IMR-90 (cell line): Measurements from ENCODE around the gene DDX10. TPM values are rescaled to one million over a fixed set of nuclear protein-coding genes. Genes with fewer than 3 reads are reported as not detected.

Source experiments
- ATAC-seq: fragments of 200-7000 bp; cut with Tn5 transposase; 2 replicates; pipeline ENCODE4 v1.9.1; 2020; ENCODE audit warnings: low read depth, mild to moderate bottlenecking, moderate library complexity
- BruUV-seq: library from RNA; stranded (reverse); fragments of 400-500 nt; replicated peaks from 2 replicates; lab custom pipeline; 2021; lab: Mats Ljungman, UMichigan
- CTCF ChIA-PET: fragments of 300-600 bp; formaldehyde crosslinking; extraction: SDS; loops from one replicate; lab custom pipeline; 2021; ENCODE audit warnings: antibody characterized with exemption; lab: Yijun Ruan, JAX
- POLR2A ChIA-PET: fragments of 300-600 bp; sonication (Branson Sonifier 250); formaldehyde crosslinking; loops from one replicate; lab custom pipeline; 2022; ENCODE audit warnings: antibody characterized with exemption; ENCODE audit not compliant: unreplicated experiment; lab: Charles Lee
- DNase-seq: peaks from one replicate; pipeline ENCODE4 v3.0.0; 2013
- H2AFZ ChIP-seq: replicated peaks from 2 replicates; pipeline ENCODE3; 2013; ENCODE audit warnings: low read length, mild to moderate bottlenecking; ENCODE audit not compliant: poor library complexity
- H2AK5ac ChIP-seq: 2 replicates; pipeline ENCODE4 v1.6.1; 2013; ENCODE audit warnings: low read depth, low read length, inconsistent platforms
- H2AK9ac ChIP-seq: replicated peaks from 2 replicates; pipeline ENCODE3; 2013; ENCODE audit warnings: mild to moderate bottlenecking, low read depth, low read length, moderate library complexity; ENCODE audit not compliant: poor library complexity
- H2BK120ac ChIP-seq: 2 replicates; pipeline ENCODE4 v1.6.1; 2013; ENCODE audit warnings: low read depth, low read length, inconsistent platforms
- H2BK15ac ChIP-seq: 3 replicates; pipeline ENCODE4 v1.6.1; 2013; ENCODE audit warnings: low read depth, low read length, inconsistent platforms
- H2BK20ac ChIP-seq: 2 replicates; pipeline ENCODE4 v1.6.1; 2013; ENCODE audit warnings: low read depth, mild to moderate bottlenecking, inconsistent platforms, low read length, moderate library complexity
- H2BK5ac ChIP-seq: 2 replicates; pipeline ENCODE4 v1.6.1; 2013; ENCODE audit warnings: mild to moderate bottlenecking, low read depth, low read length, inconsistent platforms; ENCODE audit not compliant: poor library complexity, severe bottlenecking
- H3K14ac ChIP-seq: replicated peaks from 2 replicates; pipeline ENCODE4 v1.6.1; 2013; ENCODE audit warnings: low read depth, low read length, inconsistent platforms
- H3K18ac ChIP-seq: 2 replicates; pipeline ENCODE4 v1.6.1; 2013; ENCODE audit warnings: low read depth, low read length, control low read depth
- H3K23ac ChIP-seq: 2 replicates; pipeline ENCODE4 v1.6.1; 2013; ENCODE audit warnings: low read depth, low read length, inconsistent platforms
- H3K27ac ChIP-seq: 2 replicates; pipeline ENCODE4 v1.5.1; 2013; ENCODE audit warnings: mild to moderate bottlenecking, control low read depth, low read length; ENCODE audit not compliant: insufficient read depth
- H3K27me3 ChIP-seq: 2 replicates; pipeline ENCODE4 v1.6.1; 2013; ENCODE audit warnings: low read length; ENCODE audit not compliant: control insufficient read depth, insufficient read depth
- H3K36me3 ChIP-seq: 2 replicates; pipeline ENCODE4 v1.6.1; 2013; ENCODE audit warnings: low read length, mixed read lengths; ENCODE audit not compliant: control insufficient read depth, insufficient read depth
- H3K4ac ChIP-seq: 2 replicates; pipeline ENCODE4 v1.6.1; 2013; ENCODE audit warnings: low read depth, low read length, inconsistent platforms
- H3K4me1 ChIP-seq: 2 replicates; pipeline ENCODE4 v1.6.1; 2013; ENCODE audit warnings: low read length, mixed read lengths; ENCODE audit not compliant: control insufficient read depth, insufficient read depth
- H3K4me2 ChIP-seq: 2 replicates; pipeline ENCODE4 v1.6.1; 2013; ENCODE audit warnings: low read depth, mild to moderate bottlenecking, control low read depth, low read length, moderate library complexity
- H3K4me3 ChIP-seq: 2 replicates; pipeline ENCODE4 v1.5.1; 2013; ENCODE audit warnings: low read depth, mild to moderate bottlenecking, control low read depth, low read length, moderate library complexity; ENCODE audit not compliant: insufficient read depth
- H3K56ac ChIP-seq: 2 replicates; pipeline ENCODE4 v1.6.1; 2013; ENCODE audit warnings: low read length, inconsistent platforms; ENCODE audit not compliant: insufficient read depth; ENCODE audit errors: extremely low read depth
- H3K79me1 ChIP-seq, 2 experiments: 2 replicates each; pipeline ENCODE4 v1.6.1; 2013; ENCODE audit warnings: low read length in 2 of 2, inconsistent platforms in 1 of 2, low read depth in 1 of 2
- H3K9ac ChIP-seq: 2 replicates; pipeline ENCODE4 v1.6.1; 2013; ENCODE audit warnings: low read depth, low read length, control low read depth
- H3K9me1 ChIP-seq: 2 replicates; pipeline ENCODE4 v1.6.1; 2013; ENCODE audit warnings: low read length, inconsistent platforms; ENCODE audit not compliant: insufficient read depth
- H3K9me3 ChIP-seq: 2 replicates; pipeline ENCODE4 v1.6.1; 2013; ENCODE audit warnings: low read length; ENCODE audit not compliant: control insufficient read depth, insufficient read depth
- H4K20me1 ChIP-seq: 2 replicates; pipeline ENCODE4 v1.6.1; 2013; ENCODE audit warnings: low read length, inconsistent platforms; ENCODE audit not compliant: insufficient read depth
- H4K5ac ChIP-seq: 2 replicates; pipeline ENCODE4 v1.6.1; 2013; ENCODE audit warnings: mild to moderate bottlenecking, low read depth, low read length, control low read depth
- H4K8ac ChIP-seq, 2 experiments: 2 replicates each; pipeline ENCODE4 v1.6.1; 2013; ENCODE audit warnings: low read depth in 2 of 2, low read length in 2 of 2, control low read depth in 1 of 2, inconsistent platforms in 1 of 2
- H4K91ac ChIP-seq: 2 replicates; pipeline ENCODE4 v1.6.1; 2013; ENCODE audit warnings: low read depth, low read length, inconsistent platforms; ENCODE audit not compliant: insufficient read depth
- BHLHE40 ChIP-seq: fragments of 150-350 bp; IDR thresholded peaks from 2 replicates; pipeline ENCODE4 v1.6.1; 2016; ENCODE audit warnings: mild to moderate bottlenecking, low read depth, low read length
- CEBPB ChIP-seq: IDR thresholded peaks from 2 replicates; pipeline ENCODE4 v1.6.1; 2012; ENCODE audit warnings: low read depth, low read length, improper control_type of control experiment
- CHD1 ChIP-seq: IDR thresholded peaks from 2 replicates; pipeline ENCODE4 v1.6.1; 2012; ENCODE audit warnings: low read depth, low read length, improper control_type of control experiment
- ELK1 ChIP-seq: fragments of 150-350 bp; IDR thresholded peaks from 2 replicates; pipeline ENCODE4 v1.6.1; 2016; ENCODE audit warnings: low read depth, mild to moderate bottlenecking, low read length, moderate library complexity, borderline replicate concordance
- FOS ChIP-seq: fragments of 150-350 bp; IDR thresholded peaks from 2 replicates; pipeline ENCODE4 v1.6.1; 2016; ENCODE audit warnings: low read depth, low read length
- RFX5 ChIP-seq: IDR thresholded peaks from 2 replicates; pipeline ENCODE4 v1.8.0; 2012; ENCODE audit warnings: low read depth, mild to moderate bottlenecking, low read length, moderate library complexity
- SMC3 ChIP-seq: fragments of 150-350 bp; IDR thresholded peaks from 2 replicates; pipeline ENCODE4 v1.6.1; 2016; ENCODE audit warnings: low read depth, mild to moderate bottlenecking, antibody characterized with exemption, low read length, moderate library complexity
- USF2 ChIP-seq: fragments of 150-350 bp; IDR thresholded peaks from 2 replicates; pipeline ENCODE4 v1.6.1; 2017; ENCODE audit warnings: mild to moderate bottlenecking, antibody characterized with exemption, low read length, low read depth
- WGBS, 2 experiments: methylation state at CpG; one replicate each; pipeline versions ENCODE4 v1.1.5 to v1.1.7; 2013; ENCODE audit warnings: missing lambda C conversion rate in 2 of 2; ENCODE audit not compliant: insufficient read length in 1 of 2; ENCODE audit errors: extremely low coverage in 2 of 2; 5-methylcytosine and 5-hydroxymethylcytosine counted together
- dilution Hi-C: fragments of 300-500 bp; cut with HindIII; formaldehyde crosslinking; loops from one replicate; pipeline ENCODE4 v1.14.3; 2018; ENCODE audit warnings: low sequenced_read_pairs; ENCODE audit not compliant: unreplicated experiment
- in situ Hi-C: fragments of 300-500 bp; cut with MboI; formaldehyde crosslinking; loops from 3 replicates; pipeline ENCODE4 v1.14.3; 2019; ENCODE audit warnings: low sequenced_read_pairs, inconsistent platforms, mixed read lengths
- intact Hi-C: fragments of 100-400 bp; cut with micrococcal nuclease; formaldehyde crosslinking; loops from 2 replicates; pipeline ENCODE4 v1.10.0; 2022
- polyA plus RNA-seq, 3 experiments: library from polyadenylated mRNA; depleted of rRNA; stranded (reverse); fragments of >200 nt; gene quantifications; 2 replicates each; pipeline ENCODE4 v1.2.3, GENCODE V29; 2012; ENCODE audit warnings: low replicate concordance in 1 of 3
- total RNA-seq: library from RNA; depleted of rRNA; stranded (reverse); fragments of >200 nt; gene quantifications from 2 replicates; pipeline ENCODE4 v1.2.3, GENCODE V29; 2012

Gene DDX10
- total and polyA plus RNA-seq, 2 of the 4 experiments (the other 2 are of a cell fraction): 20.0 to 31.9 TPM

GRCh38 chr11:108664730-108665525 lies at the start of gene DDX10 (continued):
- TF ChIP-seq ELK1 (no peak), FOS (peak; percentile 20; the same call in 1 of the 2 replicates), CEBPB (no peak)

DNA sequence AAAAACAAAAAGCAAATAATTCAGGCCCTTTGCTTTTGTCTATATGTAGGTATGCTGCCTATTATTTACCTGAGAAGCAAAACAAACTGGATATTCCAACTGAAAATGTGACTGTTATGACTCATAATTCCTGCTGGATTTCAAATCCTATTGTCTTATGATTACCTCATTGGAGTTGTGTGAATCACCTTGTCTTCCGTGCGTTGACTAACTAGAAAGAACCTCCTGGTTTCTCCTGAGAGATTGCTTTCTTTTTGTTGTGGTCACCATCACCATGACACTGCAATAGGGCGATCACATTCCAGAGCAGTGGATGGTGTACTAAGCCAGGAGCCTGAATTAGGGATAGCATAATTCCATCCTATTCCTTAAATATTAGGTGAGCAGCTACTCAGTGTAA lies 48.3 kb upstream of the DDX10 start:
- TF ChIP-seq FOS (peak; percentile 35; the same call in 1 of the 2 replicates), USF2 (no peak), CHD1 (no peak), CEBPB (peak; percentile 32; the same call in 1 of the 2 replicates), BHLHE40 (no peak), RFX5 (no peak), SMC3 (no peak)
- H4K8ac ChIP-seq: no peak overlapping the region
- no peak overlapping the region for H2BK15ac ChIP-seq
- no CpG with 5 or more reads among the region's 3 CpGs for WGBS, 2 experiments
- H3K4me2 ChIP-seq: no peak overlapping the region
- dilution Hi-C loops: no loop called here
- H2AK5ac ChIP-seq: no peak overlapping the region
- POLR2A ChIA-PET: no interaction called here
- no peaks in the 10 kb centered on the region for H3K79me1 ChIP-seq
- intact Hi-C loops: no loop called here
- no peak overlapping the region for H4K5ac ChIP-seq
- H4K91ac ChIP-seq: no peak overlapping the region
- CTCF ChIA-PET: interaction anchor here (1.7 kb wide), 1 partner anchor 28 kb away, joined by 5 read pairs; no protein-coding TSS in a partner anchor
- no peak overlapping the region for H2AFZ ChIP-seq
- no peaks in the 10 kb centered on the region for H3K27me3 ChIP-seq
- H3K56ac ChIP-seq: no peak overlapping the region
- H3K4me1 ChIP-seq: no peaks in the 10 kb centered on the region
- no peak overlapping the region for H3K23ac ChIP-seq
- no peak overlapping the region for H2BK120ac ChIP-seq
- H3K4ac ChIP-seq: no peak overlapping the region
- DNase-seq (peak; percentile 74), ATAC-seq (peak; percentile 27; the same call in 1 of the 2 replicates)
- no peak overlapping the region for H3K18ac ChIP-seq
- H3K4me3 ChIP-seq: no peak overlapping the region
- no peak overlapping the region for H2BK5ac ChIP-seq
- BruUV-seq: no TSS peak
- no peaks in the 10 kb centered on the region; the same call in 1 of the 2 replicates for H4K20me1 ChIP-seq
- in situ Hi-C loops: no loop called here
- H3K36me3 ChIP-seq: no peaks in the 10 kb centered on the region
- no peak overlapping the region for H3K27ac ChIP-seq
- no peaks in the 10 kb centered on the region for H3K9me3 ChIP-seq
- H2AK9ac ChIP-seq: no peak overlapping the region
- H3K9ac ChIP-seq: no peak overlapping the region
- no peak overlapping the region for H3K14ac ChIP-seq
- H2BK20ac ChIP-seq: no peak overlapping the region
- 0 out of 2 replicates have a peak, but pooled peaks cover 2% of the 10 kb centered on the region for H3K9me1 ChIP-seq
